Central memory CD8-positive, alpha-beta T cell (primary cell): ENCODE results near the gene ROCK2.

Experiments used
- ATAC-seq: fragments of 150-1000 bp; cut with Tn5 transposase; replicated peaks from 2 replicates; pipeline ENCODE4 v1.10.0; 2022; ENCODE audit warnings: mild to moderate bottlenecking, moderate FRiP score, moderate number of reproducible peaks; ENCODE audit not compliant: poor library complexity, severe bottlenecking; ENCODE audit errors: extremely low read depth
- DNase-seq, 2 donors: peaks; one replicate each; pipeline ENCODE4 v3.0.0; 2021; ENCODE audit warnings: low spot score in 2 of 2
- H3K27ac Mint-ChIP-seq: one replicate; pipeline ENCODE4 v1.8.0; 2022; ENCODE audit warnings: low read depth, mild to moderate bottlenecking, moderate library complexity, mixed read lengths
- H3K27me3 Mint-ChIP-seq: one replicate; pipeline ENCODE4 v1.8.0; 2022; ENCODE audit warnings: mixed read lengths
- H3K36me3 Mint-ChIP-seq: one replicate; pipeline ENCODE4 v1.8.0; 2022; ENCODE audit warnings: mild to moderate bottlenecking, moderate library complexity, mixed read lengths; ENCODE audit not compliant: insufficient read depth
- H3K4me1 Mint-ChIP-seq: one replicate; pipeline ENCODE4 v1.8.0; 2022; ENCODE audit warnings: mixed read lengths
- H3K4me3 Mint-ChIP-seq: one replicate; pipeline ENCODE4 v1.8.0; 2022; ENCODE audit warnings: mild to moderate bottlenecking, moderate library complexity, mixed read lengths
- H3K9me3 Mint-ChIP-seq: one replicate; pipeline ENCODE4 v1.8.0; 2022; ENCODE audit warnings: mixed read lengths

ROCK2 gene

DNA sequence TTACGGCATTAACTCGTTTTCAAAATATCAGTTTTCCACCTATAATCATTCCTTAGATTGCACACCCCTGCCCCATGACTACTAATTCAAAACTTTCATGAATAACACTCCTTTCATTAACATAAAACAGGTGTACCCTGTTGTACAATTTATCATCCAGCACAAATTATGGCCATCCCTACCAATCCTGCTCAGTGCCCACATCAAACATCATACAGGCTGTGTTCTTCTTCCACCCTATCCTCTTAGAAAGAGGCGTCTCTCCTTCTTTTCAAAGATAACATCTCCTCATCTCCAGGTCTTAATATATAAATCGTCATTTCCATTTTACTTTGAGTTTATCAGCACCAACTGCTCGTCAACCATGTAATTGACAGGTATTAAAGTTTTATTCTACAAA, 121.6 kb downstream of the ROCK2 start:
- DNase-seq (no peak), ATAC-seq (no peak)
- Mint-ChIP-seq H3K36me3 (peaks cover 24% of the 10 kb centered on the region), H3K4me1 (no peaks in the 10 kb centered on the region), H3K27me3 (no peaks in the 10 kb centered on the region), H3K4me3 (no peak overlapping the region), H3K27ac (no peak overlapping the region), H3K9me3 (no peaks in the 10 kb centered on the region)

DNA sequence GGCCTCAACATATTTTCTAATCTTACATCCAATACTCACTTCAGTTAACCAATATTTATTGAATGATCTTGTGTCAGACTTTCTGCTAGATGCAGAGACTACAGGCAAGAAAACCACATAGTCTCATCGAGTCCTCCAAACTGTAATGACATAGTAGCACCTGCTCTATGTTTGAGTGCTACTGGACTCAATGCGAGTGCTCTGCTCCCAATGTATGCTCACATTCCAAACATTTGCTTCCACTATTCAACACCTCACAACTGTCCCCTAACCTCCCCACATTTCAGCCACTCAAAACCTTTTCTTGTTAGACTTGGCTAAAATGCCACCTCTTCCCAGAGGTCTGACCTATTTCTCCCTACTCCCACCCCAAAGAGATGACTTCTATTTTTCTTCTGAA, 124.0 kb downstream of the ROCK2 start:
- no peak for DNase-seq
- Mint-ChIP-seq H3K27me3 (no peaks in the 10 kb centered on the region), H3K9me3 (no peaks in the 10 kb centered on the region), H3K36me3 (peaks cover 27% of the 10 kb centered on the region), H3K4me1 (no peaks in the 10 kb centered on the region), H3K4me3 (no peak overlapping the region), H3K27ac (no peak overlapping the region)
- ATAC-seq = no peak

DNA sequence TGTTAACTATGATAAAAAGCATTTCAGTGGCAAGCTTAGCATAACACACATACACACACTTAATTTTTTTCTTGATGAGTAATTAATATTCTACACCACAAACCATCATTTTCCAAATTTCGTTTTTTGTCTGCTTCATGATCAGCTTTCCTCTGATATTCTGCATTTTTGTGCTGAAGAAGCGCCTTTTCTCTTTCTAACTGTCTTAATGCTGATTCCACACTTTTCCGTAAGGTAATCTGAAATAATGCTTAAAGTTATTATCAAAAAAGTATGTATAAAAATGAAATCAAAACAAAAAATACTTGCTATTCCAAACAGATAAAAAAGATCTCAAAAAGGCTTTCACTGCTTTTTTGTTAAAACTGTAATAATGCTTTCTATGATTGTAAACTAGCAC, 129.0 kb downstream of the ROCK2 start:
- ATAC-seq (no peak), DNase-seq (no peak)
- Mint-ChIP-seq H3K4me1 (no peaks in the 10 kb centered on the region), H3K27ac (no peak overlapping the region), H3K27me3 (no peaks in the 10 kb centered on the region), H3K4me3 (no peak overlapping the region), H3K36me3 (peaks cover 40% of the 10 kb centered on the region), H3K9me3 (no peaks in the 10 kb centered on the region)

DNA sequence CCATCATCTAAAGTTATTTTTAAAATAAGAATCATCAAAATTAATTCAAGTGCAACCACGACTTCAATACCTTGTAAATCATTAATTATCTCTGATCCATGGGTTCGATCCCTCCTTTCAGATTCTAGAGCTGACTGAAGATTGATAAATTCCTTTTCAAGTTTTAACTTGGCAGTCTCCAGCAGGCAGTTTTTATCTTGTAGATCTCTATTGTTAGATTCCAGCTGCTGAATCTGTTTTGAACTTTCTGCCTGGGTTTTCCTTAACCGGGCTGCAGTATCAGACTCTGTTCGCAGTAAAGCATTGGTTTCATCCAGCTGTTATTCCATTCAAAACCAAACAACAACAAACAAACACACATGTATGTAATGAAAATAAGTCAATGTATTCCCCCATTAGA, 129.7 kb downstream of the ROCK2 start:
- ATAC-seq (no peak), DNase-seq (no peak)
- no peaks in the 10 kb centered on the region for H3K4me1 Mint-ChIP-seq
- H3K27ac Mint-ChIP-seq = no peak overlapping the region
- H3K27me3 Mint-ChIP-seq = no peaks in the 10 kb centered on the region
- no peaks in the 10 kb centered on the region for H3K9me3 Mint-ChIP-seq
- no peak overlapping the region for H3K4me3 Mint-ChIP-seq
- peaks cover 39% of the 10 kb centered on the region for H3K36me3 Mint-ChIP-seq

DNA sequence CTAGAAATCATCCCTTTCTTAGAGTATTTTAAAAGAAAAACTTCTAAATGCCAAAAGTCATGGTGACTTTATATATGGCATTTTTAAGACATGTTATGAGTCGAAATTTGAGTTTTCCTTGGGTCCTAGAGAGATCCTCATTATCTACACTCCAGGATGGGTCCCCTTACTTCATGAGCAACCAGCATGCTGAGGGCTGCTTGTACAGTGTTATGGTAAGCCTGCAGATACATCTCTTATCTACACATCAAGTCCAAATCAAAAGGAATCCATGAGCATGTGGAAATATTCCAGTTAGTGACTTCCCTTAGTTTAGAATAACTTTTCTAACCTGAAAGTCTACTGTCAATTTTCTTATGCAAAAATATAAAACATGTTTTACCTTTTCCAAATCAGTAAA, 130.5 kb downstream of the ROCK2 start:
- no peak for ATAC-seq
- Mint-ChIP-seq H3K27ac (no peak overlapping the region), H3K9me3 (no peaks in the 10 kb centered on the region), H3K4me3 (no peak overlapping the region), H3K27me3 (no peaks in the 10 kb centered on the region), H3K36me3 (peaks cover 36% of the 10 kb centered on the region), H3K4me1 (no peaks in the 10 kb centered on the region)
- no peak for DNase-seq

DNA sequence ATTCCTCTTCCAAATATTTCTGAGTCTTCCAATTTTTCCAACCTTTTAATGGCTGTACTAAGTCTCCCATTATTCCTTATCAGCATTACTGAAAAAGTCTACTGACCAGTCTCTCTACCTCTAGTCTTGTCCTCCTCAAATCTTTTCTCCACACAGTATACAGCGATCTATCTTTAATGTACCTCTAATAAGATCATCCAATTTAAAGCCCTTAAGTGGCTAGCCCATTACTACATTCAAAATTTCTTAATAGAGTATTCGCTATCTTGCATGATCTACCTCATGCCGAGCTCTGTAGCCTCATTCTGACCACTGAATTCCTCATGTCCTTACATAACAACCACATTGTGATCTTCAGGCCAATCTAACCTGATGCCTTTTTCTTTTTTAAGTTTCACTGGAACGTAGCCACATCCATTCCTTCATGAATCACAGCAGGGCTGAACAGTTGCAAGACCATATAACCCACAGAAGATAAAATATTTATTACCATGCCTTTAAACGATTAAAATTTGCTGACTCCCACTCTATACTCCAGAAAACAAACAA, 131.3 kb downstream of the ROCK2 start:
- H3K36me3 Mint-ChIP-seq = peaks cover 38% of the 10 kb centered on the region
- DNase-seq = no peak
- no peak overlapping the region for H3K4me3 Mint-ChIP-seq
- ATAC-seq = no peak
- H3K9me3 Mint-ChIP-seq = no peaks in the 10 kb centered on the region
- no peak overlapping the region for H3K27ac Mint-ChIP-seq
- no peaks in the 10 kb centered on the region for H3K27me3 Mint-ChIP-seq
- H3K4me1 Mint-ChIP-seq = no peaks in the 10 kb centered on the region

DNA sequence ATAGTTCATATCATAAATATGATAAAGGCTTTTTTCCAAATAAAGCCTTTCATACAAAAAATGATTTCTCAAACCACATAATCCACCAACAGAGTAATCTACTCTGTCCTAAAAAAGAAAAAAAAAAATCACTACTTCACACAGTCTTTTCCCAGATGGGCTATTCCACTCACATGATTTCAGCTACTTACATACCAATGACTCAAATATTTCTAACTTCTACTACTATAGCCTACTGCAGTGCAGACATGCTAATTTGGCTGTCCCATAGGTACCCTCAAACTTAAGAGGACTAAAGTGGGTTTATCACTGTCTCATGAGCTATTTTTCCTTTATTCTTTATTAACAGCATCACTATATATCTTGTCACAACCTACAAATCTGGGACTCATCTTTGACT, 131.8 kb downstream of the ROCK2 start:
- no peak overlapping the region for H3K4me3 Mint-ChIP-seq
- no peaks in the 10 kb centered on the region for H3K4me1 Mint-ChIP-seq
- H3K27ac Mint-ChIP-seq = no peak overlapping the region
- ATAC-seq = no peak
- DNase-seq = no peak
- H3K36me3 Mint-ChIP-seq = peaks cover 39% of the 10 kb centered on the region
- no peaks in the 10 kb centered on the region for H3K27me3 Mint-ChIP-seq
- no peaks in the 10 kb centered on the region for H3K9me3 Mint-ChIP-seq

DNA sequence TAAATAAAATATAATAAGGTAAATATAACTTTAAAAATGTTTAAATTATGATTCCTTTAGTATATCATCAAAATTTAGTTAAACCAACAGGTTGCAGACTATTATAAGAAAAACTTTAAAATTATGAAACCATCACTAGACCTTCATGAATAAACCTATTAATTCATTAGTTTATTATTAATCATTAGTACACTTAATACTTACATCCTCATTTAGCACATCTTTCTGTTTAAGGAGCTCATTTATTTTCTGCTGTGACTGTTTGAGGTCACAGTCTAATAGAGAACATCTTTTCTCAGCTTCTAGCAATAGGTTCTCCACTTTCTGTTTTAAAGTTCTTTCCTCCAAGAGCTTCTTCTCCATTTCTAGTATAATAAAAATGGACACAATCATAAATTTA, 136.4 kb downstream of the ROCK2 start:
- peaks cover 15% of the 10 kb centered on the region for H3K4me1 Mint-ChIP-seq
- no peaks in the 10 kb centered on the region for H3K27me3 Mint-ChIP-seq
- DNase-seq (no peak), ATAC-seq (no peak)
- no peak overlapping the region for H3K4me3 Mint-ChIP-seq
- H3K36me3 Mint-ChIP-seq = peaks cover 16% of the 10 kb centered on the region
- H3K9me3 Mint-ChIP-seq = no peaks in the 10 kb centered on the region
- no peak overlapping the region for H3K27ac Mint-ChIP-seq

DNA sequence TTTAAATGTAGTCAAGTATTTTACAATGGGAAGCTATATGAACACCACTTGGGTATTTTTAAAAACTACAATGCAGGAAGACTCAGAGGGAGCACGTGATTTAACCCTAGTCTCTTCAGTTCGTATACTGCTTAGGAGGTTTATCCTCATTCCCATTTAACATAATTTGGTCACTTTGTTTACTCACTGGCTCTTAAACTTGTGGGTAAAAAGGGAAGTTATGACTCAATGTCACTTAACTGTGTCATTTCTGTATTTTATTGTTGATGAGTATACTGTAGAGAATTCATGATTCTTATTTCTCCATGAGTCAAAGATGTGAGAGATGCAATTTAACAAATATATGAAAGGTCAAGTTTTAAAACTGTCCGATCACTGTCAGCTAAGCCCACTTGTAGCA, 141.0 kb downstream of the ROCK2 start:
- Mint-ChIP-seq H3K27ac (peak overlapping the region; percentile 13), H3K4me1 (peaks cover 15% of the 10 kb centered on the region), H3K4me3 (no peak overlapping the region), H3K27me3 (no peaks in the 10 kb centered on the region), H3K36me3 (peaks cover 33% of the 10 kb centered on the region), H3K9me3 (no peaks in the 10 kb centered on the region)
- DNase-seq (no peak), ATAC-seq (no peak)

DNA sequence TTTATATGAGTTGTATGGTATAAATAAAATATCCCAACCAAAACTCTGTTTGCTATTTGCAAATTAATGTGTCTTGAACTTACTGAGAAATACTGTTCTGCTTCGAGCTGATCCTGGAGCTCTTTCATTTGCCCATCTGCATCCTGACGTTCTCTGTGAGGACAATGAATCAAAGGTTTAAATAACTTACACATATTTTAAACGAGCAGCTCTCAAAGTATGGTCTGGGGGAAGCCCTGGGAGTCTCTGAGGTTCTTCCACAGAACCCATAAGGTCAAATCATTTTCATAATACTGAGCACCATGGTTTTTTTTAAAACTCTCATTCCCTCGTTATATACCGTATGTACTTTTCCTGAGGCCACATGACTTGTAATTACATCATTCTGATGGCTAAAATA, 142.5 kb downstream of the ROCK2 start:
- no peak for ATAC-seq
- Mint-ChIP-seq H3K4me3 (no peak overlapping the region), H3K27ac (no peak overlapping the region), H3K9me3 (no peaks in the 10 kb centered on the region), H3K36me3 (peaks cover 27% of the 10 kb centered on the region), H3K27me3 (no peaks in the 10 kb centered on the region), H3K4me1 (peaks cover 15% of the 10 kb centered on the region)
- DNase-seq = no peak

DNA sequence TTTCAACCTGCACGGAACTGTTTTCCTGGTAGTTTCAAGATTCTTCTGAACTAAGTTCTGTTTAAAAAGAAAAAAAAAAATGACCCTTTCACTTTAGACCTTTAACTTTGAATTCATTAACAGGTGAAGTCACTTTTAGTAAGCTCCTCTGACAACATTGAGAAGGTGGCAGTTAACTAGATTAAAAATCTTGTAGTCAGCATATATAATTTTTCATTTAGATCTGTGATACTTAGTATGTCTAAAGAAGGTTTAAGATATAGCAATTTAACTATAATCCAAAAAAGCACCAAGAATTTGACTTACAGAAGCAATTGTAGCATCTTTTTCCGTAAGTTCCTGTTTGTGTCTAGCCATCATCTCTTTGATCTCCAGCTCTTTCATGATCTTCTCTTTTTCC, 143.8 kb downstream of the ROCK2 start:
- no peaks in the 10 kb centered on the region for H3K9me3 Mint-ChIP-seq
- DNase-seq (no peak), ATAC-seq (no peak)
- H3K27me3 Mint-ChIP-seq = no peaks in the 10 kb centered on the region
- H3K36me3 Mint-ChIP-seq = peaks cover 37% of the 10 kb centered on the region
- peaks cover 15% of the 10 kb centered on the region for H3K4me1 Mint-ChIP-seq
- peak overlapping the region; percentile 66 for H3K27ac Mint-ChIP-seq
- H3K4me3 Mint-ChIP-seq = no peak overlapping the region

DNA sequence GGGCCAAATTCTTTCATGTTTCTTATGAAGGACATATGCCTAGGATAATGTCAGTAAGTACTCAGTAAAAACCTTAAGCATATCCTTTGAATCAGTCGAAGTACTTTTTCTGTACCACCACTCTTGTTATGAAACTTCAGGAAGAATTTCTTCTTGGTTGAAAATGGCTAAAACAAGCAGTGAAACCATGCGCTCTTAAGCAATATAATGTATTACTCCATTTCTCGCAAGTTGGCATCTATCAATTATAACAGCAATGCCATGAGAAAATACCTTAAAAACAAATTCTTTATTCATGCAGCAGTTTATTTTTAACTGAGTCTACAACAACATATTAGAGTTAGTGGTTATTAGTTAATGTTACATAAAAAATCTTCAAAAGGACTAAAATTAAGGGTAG, 148.2 kb downstream of the ROCK2 start:
- H3K27ac Mint-ChIP-seq = no peak overlapping the region
- H3K4me1 Mint-ChIP-seq = no peaks in the 10 kb centered on the region
- H3K9me3 Mint-ChIP-seq = no peaks in the 10 kb centered on the region
- ATAC-seq = no peak
- no peak for DNase-seq
- H3K27me3 Mint-ChIP-seq = no peaks in the 10 kb centered on the region
- no peak overlapping the region for H3K4me3 Mint-ChIP-seq
- H3K36me3 Mint-ChIP-seq = peaks cover 49% of the 10 kb centered on the region

DNA sequence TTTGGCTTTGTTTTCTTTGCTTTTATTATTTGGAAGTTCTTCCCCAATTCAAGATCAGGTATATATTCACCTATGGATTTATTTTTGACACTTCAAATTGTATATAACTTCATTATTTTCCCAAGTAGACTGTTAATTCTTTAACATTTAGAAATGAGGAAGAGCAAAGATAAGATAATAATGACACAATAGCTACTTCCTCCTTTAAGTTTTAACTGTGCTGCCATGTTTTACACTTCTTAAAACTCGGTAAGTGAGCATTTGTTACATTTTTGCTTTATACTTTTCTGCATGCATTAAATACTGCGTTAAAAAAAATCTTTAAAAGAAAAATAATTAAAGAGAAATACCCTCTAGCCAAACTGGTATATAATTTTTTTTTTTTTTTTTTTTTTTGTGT, 156.7 kb downstream of the ROCK2 start:
- Mint-ChIP-seq H3K4me1 (no peaks in the 10 kb centered on the region), H3K36me3 (peaks cover 24% of the 10 kb centered on the region), H3K27me3 (no peaks in the 10 kb centered on the region), H3K9me3 (no peaks in the 10 kb centered on the region), H3K27ac (no peak overlapping the region), H3K4me3 (no peak overlapping the region)
- DNase-seq (no peak), ATAC-seq (no peak)

DNA sequence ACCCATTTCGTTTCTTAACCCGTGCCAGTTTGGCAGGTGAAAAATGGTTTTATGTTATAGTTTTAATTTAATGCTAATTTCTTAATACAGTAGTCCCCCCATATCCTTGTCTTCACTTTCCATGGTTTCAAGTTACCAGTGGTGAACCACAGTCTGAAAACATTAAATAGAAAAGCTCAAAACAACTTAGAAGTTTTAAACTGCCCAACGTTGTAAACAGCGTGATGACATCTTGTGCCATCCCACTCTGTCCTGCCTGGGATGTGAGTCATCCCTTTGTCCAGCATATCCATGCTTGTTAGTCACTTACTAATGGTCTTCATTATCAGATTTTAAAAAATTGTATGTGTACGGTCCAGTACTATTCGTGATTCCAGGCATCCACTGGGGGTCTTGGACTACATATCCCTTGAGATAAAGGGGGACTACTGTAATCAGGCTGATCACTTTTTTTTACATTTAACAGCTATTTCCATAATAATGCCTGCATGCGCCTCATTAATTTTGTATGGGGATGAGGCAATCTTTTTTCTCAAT, 157.3 kb downstream of the ROCK2 start:
- Mint-ChIP-seq H3K27me3 (no peaks in the 10 kb centered on the region), H3K4me1 (no peaks in the 10 kb centered on the region), H3K27ac (no peak overlapping the region), H3K4me3 (no peak overlapping the region), H3K36me3 (peaks cover 22% of the 10 kb centered on the region), H3K9me3 (no peaks in the 10 kb centered on the region)
- ATAC-seq = no peak
- DNase-seq = no peak
